ENCODE results near the gene NTHL1. TPM values are rescaled to one million over a fixed set of nuclear protein-coding genes. Genes with fewer than 3 reads are reported as not detected.

Gene NTHL1
- total RNA-seq = 1 to 10 TPM; 6.7 to 6.8 TPM
- 5.1 to 10.7 reads per million in 2 donors for total RNA-seq

DNA sequence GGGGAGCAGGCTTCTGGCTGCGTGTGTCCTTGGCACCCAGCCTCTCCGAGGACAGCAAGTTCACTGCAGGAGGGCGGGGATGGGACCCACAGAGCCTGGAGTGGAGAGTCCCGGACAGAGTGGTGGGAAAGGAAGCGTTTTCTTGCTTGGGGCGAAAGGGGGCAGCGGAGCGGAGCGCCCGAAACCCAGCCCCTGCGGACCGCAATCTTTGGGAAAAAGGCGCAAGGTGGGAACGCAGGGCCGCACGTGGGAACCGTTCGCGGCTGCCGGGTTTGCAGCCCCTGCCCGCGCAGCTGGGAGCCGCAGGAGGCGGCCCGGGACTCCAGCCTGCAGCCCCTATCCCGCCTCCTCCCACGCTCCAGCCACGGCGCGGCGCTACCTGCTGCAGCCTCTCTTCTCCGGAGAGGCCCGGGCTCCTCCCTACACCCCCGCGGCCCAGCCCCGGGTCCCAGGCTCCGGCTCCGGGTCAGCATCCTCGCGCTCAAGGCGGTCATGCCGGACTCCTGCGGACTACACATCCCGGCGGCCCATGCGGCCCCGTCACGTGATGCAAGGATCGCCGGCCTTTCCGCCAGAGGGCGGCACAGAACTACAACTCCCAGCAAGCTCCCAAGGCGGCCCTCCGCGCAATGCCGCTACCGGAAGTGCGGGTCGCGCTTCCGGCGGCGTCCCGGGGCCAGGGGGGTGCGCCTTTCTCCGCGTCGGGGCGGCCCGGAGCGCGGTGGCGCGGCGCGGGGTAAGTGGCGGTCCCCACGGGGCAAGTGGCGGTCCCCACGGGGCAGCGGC lies at the start of gene NTHL1, which contains the start of gene TSC2:
NTHL1 (minus strand) TSS at position 505 of the 786 bp plus-strand sequence; CDS start at position 494, 11 bp downstream.
TSC2 (plus strand) TSS at position 656 of the 786 bp plus-strand sequence. CDS start 631 bp downstream, outside the sequence.
- H3K9me3 ChIP-seq (ENCODE audit: control insufficient read depth, low read length, poor library complexity, severe bottlenecking) = no peaks in the 10 kb centered on the region
- Mint-ChIP-seq H3K27me3 (no peaks in the 10 kb centered on the region), H3K4me3 (peak within 1 kb of the TSS; percentile 92), H3K27ac (peak within 1 kb of the TSS; percentile 69), H3K4me1 (peaks cover 10% of the 10 kb centered on the region), H3K36me3 (ENCODE audit: low read depth) (no peaks in the 10 kb centered on the region)
- ATAC-seq (peak; percentile 96), DNase-seq (peak; percentile 84 to 88 (median 87))

DNA sequence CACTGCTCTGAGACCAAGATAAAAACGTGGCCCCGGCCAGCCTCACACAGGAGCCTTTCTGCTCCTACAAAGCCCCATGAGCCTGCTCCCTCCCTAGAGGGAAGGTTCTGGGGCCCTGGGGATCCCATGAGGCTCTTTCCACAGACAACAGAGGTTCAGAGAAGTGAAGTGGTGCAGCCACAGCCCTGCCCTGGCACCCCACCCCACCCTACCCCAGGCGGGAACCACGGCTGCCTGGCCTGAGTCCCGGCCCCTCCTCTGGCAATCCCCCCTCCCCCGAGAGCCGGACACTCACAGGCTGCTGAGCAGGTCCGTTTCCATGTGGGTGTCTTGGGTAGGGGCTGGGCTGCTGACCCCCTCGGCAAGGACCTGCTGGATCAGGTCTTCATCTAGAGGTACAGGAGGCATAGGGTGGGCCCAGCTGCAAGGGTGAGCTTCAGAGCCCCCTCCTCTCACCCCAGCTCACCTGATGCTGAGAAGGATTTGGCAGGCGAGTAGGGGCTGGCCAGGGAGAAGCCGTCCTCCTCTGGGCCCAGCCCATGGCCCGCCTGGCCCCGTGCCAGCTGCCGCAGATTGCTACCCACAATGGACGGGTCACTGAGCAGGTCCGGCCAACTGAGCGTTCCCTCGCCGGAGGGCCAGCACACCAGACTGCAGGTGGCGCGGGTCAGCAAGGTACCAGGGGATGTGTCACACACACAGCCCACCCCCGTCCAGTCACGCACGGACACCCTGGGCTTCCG lies 49.4 kb upstream of the NTHL1 start:
- ATAC-seq (no peak), DNase-seq (no peak)
- no peaks in the 10 kb centered on the region for H3K27me3 Mint-ChIP-seq
- no peaks in the 10 kb centered on the region for H3K4me1 Mint-ChIP-seq
- H3K27ac Mint-ChIP-seq = peak overlapping the region; percentile 47
- H3K4me3 Mint-ChIP-seq = no peak overlapping the region
- no peaks in the 10 kb centered on the region for H3K9me3 ChIP-seq (ENCODE audit: control insufficient read depth, low read length, poor library complexity, severe bottlenecking)
- no peaks in the 10 kb centered on the region for H3K36me3 Mint-ChIP-seq (ENCODE audit: low read depth)

DNA sequence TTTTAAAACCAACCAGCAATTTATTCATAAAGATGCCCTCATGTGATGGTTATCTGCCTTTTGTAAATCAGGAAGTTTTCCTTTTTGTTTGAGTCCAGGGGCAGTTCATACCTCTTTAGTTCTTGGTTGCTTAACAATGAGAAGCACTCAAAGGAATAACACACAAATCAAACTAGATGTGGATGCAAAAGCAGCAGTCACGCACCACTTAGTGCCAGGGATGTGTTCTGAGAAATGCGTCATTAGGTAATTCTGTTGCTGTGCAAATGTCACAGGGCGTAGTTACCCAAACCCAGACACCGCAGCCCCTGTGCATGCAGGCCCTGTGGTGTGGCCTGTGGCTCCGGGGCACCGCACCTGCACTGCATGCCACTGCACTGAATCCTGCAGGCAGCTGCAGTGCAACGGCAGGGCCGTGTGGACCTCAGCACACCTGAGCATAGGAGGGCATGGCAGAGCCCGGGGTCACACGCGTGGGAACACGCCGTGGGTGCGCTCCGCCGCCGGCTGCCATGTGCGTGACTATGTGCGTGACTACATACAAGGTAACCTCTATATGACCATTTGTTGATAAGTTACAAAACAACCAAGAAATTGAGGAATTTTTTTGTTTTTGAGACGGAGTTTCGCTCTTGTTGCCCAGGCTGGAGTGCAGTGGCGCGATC lies 48.4 kb upstream of the NTHL1 start:
- no peaks in the 10 kb centered on the region for H3K4me1 Mint-ChIP-seq
- H3K4me3 Mint-ChIP-seq = no peak overlapping the region
- H3K36me3 Mint-ChIP-seq (ENCODE audit: low read depth) = no peaks in the 10 kb centered on the region
- peak overlapping the region; percentile 47 for H3K27ac Mint-ChIP-seq
- ATAC-seq (no peak), DNase-seq (no peak)
- no peaks in the 10 kb centered on the region for H3K27me3 Mint-ChIP-seq
- no peaks in the 10 kb centered on the region for H3K9me3 ChIP-seq (ENCODE audit: control insufficient read depth, low read length, poor library complexity, severe bottlenecking)

DNA sequence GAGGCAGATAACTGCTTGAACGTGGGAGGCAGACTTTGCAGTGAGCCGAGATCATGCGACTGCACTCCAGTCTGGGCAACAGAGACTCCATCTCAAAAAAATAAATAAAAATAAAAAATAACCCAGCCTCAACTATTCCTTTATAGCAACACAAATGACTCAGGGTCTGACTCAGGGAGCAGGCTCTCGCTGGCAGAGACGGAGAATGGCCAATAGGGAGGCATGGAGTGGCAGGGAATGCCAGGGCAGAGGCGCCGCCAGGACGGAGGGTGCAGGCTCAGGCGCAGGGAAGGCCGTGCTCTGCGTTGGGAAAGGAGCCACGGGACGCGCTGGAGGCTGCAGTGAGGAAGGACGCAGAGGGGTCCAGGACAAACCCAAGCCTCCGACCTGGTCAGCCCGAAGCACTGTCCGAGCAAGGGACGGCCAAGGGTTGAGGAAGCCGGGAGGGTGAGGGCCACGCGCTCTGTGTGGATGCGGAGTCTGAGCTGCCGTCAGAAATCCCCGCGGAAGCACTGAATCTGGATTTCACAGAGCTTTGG lies 47.8 kb upstream of the NTHL1 start:
- Mint-ChIP-seq H3K36me3 (ENCODE audit: low read depth) (no peaks in the 10 kb centered on the region), H3K27me3 (no peaks in the 10 kb centered on the region), H3K4me3 (no peak overlapping the region), H3K4me1 (no peaks in the 10 kb centered on the region), H3K27ac (no peak overlapping the region)
- no peaks in the 10 kb centered on the region for H3K9me3 ChIP-seq (ENCODE audit: control insufficient read depth, low read length, poor library complexity, severe bottlenecking)
- no peak for ATAC-seq
- DNase-seq = no peak

DNA sequence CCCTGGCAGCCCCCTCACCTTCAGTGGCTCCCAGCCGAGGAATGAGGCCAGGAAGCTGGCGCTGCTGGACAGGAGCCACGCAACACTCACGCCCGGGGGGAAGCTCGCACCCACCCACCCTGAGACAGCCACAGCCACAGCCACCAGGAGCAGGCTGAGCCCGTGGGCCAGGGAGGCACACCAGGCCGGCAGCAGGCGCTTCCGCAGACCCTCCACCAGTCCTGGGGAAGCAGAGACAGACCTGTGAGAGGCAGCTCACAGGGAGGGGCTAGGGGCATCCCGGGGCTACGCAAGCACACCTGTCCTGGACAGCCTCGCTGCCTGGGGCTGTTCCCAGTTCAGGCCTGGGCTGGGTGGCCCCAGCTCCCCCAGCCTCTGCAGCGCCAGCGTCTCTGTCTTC lies 46.2 kb upstream of the NTHL1 start:
- Mint-ChIP-seq H3K27me3 (no peaks in the 10 kb centered on the region), H3K4me1 (no peaks in the 10 kb centered on the region), H3K27ac (no peak overlapping the region), H3K36me3 (ENCODE audit: low read depth) (no peaks in the 10 kb centered on the region), H3K4me3 (no peak overlapping the region)
- DNase-seq (no peak), ATAC-seq (no peak)
- H3K9me3 ChIP-seq (ENCODE audit: control insufficient read depth, low read length, poor library complexity, severe bottlenecking) = no peaks in the 10 kb centered on the region

DNA sequence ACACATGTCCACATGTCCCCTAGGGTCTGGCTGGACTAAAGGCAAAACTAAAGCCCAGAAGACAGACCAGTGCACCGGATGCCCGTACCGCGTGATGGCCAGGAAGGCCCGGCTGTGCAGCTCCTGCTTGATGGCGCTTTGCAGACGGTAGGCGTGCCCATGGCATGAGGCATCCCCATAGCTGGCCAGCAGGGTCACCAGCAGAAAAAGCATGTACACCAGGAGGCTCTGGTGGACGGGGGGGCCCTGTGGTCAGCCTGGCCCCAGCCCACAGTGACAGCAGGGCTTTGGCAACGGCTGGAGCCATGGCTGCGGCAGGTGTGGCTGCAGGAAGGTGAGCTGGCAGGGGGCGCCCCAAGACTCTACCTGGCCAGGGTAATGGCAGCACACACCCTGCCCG lies 45.2 kb upstream of the NTHL1 start:
- ATAC-seq = no peak
- no peaks in the 10 kb centered on the region for H3K9me3 ChIP-seq (ENCODE audit: control insufficient read depth, low read length, poor library complexity, severe bottlenecking)
- no peak overlapping the region for H3K27ac Mint-ChIP-seq
- DNase-seq = no peak
- H3K4me3 Mint-ChIP-seq = no peak overlapping the region
- no peaks in the 10 kb centered on the region for H3K36me3 Mint-ChIP-seq (ENCODE audit: low read depth)
- no peaks in the 10 kb centered on the region for H3K27me3 Mint-ChIP-seq
- H3K4me1 Mint-ChIP-seq = no peaks in the 10 kb centered on the region

DNA sequence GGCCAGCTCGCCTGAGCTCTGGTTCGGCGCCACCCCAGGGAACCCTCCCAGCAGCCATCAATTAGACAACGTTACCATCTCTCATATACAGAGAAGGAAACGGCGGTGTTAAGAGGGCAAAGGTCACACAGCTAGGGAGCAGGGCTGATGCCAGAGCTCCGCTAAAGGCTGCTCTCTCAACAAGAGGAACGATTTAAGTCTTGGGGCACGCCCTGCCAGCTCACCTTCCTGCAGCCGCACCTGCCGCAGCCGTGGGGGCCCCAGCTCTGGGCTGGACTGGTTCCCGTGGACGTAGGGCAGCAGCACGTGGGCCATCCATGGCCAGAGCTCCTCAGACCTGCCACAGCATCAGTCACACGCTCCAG lies 44.6 kb upstream of the NTHL1 start:
- H3K36me3 Mint-ChIP-seq (ENCODE audit: low read depth) = no peaks in the 10 kb centered on the region
- ATAC-seq (no peak), DNase-seq (no peak)
- H3K4me3 Mint-ChIP-seq = no peak overlapping the region
- no peaks in the 10 kb centered on the region for H3K9me3 ChIP-seq (ENCODE audit: control insufficient read depth, low read length, poor library complexity, severe bottlenecking)
- no peak overlapping the region for H3K27ac Mint-ChIP-seq
- H3K4me1 Mint-ChIP-seq = no peaks in the 10 kb centered on the region
- H3K27me3 Mint-ChIP-seq = no peaks in the 10 kb centered on the region

DNA sequence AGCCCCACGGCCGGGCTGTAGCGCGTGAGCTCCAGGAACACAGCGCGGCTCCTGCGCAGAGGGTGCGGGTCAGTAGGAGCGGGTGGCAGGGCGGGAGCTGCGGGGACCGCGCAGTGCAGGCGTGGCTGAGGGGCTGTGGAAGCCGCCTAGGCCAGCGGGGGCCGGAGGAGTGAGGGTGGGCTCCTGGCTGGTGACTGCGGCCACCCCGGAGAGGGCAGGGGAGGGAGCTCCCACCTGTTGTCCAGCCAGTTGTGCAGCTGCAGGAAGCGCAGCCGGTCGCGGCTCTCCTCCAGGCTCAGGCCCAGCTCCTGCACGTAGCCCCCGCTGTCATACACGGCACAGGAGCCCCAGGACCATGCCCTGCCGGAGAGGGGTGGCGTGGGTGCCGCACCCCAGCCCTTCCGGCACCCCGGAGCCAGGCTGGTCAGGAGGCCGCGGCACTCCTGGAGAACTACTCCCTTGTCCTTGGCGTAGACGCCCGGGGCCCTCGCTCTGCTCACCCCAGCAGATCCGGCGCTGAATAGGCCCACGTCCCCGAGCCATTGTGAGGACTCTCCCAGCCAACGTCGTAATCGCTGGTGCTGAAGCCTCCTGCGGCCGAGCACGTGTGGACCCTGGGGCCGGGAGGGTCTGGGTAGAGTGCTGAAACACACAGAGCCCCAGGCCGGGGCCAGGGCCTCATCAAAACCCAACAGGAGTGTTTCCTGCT lies 44.1 kb upstream of the NTHL1 start:
- H3K9me3 ChIP-seq (ENCODE audit: control insufficient read depth, low read length, poor library complexity, severe bottlenecking) = no peaks in the 10 kb centered on the region
- Mint-ChIP-seq H3K4me3 (no peak overlapping the region), H3K27me3 (no peaks in the 10 kb centered on the region), H3K4me1 (no peaks in the 10 kb centered on the region), H3K36me3 (ENCODE audit: low read depth) (no peaks in the 10 kb centered on the region), H3K27ac (no peak overlapping the region)
- no peak for DNase-seq
- no peak for ATAC-seq

DNA sequence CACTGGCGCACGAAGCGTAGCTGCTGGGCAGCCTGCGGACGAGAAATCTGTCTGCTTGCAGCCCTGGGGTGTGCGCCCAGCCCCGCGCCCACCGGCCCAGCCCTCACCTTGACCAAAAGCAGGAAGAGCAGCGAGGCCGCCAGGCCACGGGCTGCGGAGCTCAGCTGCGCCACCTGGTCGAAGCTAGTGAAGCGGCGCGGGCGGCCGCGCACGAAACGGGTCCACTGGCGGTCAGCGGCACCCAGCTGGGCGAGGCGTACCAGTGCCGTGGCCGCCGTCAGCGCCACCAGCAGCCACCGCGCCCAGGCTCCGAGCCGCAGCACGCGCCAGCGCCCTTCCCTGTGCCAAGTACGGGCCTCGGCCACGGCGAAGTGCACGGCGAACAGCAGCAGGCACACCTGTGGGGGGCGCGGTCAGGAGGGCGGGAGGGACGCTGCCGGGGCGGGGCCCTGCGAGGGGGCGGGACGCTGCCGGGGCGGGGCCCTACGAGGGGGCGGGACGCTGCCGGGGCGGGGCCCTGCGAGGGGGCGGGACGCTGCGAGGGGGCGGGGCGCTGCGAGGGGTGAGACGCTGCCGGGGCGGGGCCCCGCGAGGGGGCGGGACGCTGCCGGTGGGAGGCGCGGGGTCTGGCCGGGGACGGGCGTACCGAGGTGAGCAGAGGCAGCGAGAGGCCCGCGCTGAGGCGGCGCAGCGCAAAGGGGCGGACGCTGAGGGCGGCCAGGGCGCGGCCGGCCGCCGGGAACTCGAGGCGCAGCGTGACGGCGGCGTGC lies 43.3 kb upstream of the NTHL1 start:
- H3K36me3 Mint-ChIP-seq (ENCODE audit: low read depth) = no peaks in the 10 kb centered on the region
- no peak overlapping the region for H3K27ac Mint-ChIP-seq
- H3K4me3 Mint-ChIP-seq = no peak overlapping the region
- H3K4me1 Mint-ChIP-seq = no peaks in the 10 kb centered on the region
- ATAC-seq = peak; percentile 69
- DNase-seq = peak; percentile 20 to 63 (median 26)
- H3K9me3 ChIP-seq (ENCODE audit: control insufficient read depth, low read length, poor library complexity, severe bottlenecking) = no peaks in the 10 kb centered on the region
- H3K27me3 Mint-ChIP-seq = no peaks in the 10 kb centered on the region

DNA sequence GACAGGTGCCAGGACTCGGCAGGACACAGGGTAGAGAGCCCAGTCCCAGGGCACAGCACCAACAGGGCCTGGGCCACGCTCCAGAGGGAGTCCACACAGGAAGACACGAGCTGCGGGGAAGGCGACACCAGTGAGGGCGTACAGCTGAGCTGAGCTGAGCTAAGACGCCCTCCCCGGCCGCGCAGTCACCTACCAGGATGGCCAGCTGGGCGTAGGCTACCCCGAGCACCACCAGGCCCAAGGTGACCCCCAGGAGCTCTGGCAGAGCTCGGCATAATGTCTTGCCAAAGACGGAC lies 42.8 kb upstream of the NTHL1 start:
- no peaks in the 10 kb centered on the region for H3K9me3 ChIP-seq (ENCODE audit: control insufficient read depth, low read length, poor library complexity, severe bottlenecking)
- ATAC-seq (no peak), DNase-seq (no peak)
- no peaks in the 10 kb centered on the region for H3K4me1 Mint-ChIP-seq
- H3K4me3 Mint-ChIP-seq = no peak overlapping the region
- no peak overlapping the region for H3K27ac Mint-ChIP-seq
- no peaks in the 10 kb centered on the region for H3K27me3 Mint-ChIP-seq
- H3K36me3 Mint-ChIP-seq (ENCODE audit: low read depth) = no peaks in the 10 kb centered on the region

DNA sequence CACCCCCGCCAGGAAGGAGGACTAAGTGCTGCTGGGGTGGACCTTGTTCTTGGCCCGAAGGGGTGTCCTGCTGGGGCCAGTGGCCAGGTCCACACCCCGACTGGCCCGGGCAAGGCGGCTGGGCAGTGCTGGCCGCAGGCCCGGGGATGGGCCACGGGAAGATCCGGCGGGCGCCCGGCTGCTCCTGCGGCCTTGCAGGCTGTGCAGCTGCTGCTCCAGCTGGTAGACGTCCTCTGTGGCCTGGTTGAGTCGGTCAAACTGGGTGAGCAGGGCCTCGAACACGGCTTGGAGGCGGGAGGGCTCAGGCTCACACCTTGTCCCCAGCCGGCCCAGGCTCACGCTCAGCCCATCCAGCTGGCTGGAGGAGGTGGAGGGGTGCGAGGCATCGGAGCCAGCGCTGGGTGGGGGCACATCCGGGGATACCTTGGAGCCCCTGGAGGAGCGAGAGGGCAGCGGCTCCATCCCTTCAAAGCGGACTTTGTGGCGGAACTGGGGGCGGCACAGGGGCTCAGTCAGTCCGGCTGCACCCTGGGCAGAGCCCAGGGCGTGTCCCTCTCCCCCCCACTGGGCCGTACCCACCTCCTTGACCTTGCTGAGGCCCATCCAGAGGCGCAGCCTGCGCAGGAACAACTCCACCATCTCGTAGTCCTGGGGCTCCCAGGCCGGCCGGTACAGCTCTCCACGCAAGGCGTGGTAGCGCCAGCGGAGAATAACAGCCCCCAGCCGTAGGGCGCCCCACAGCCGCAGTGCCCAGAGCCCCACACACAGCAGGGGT lies 42.3 kb upstream of the NTHL1 start:
- no peaks in the 10 kb centered on the region for H3K4me1 Mint-ChIP-seq
- DNase-seq (no peak), ATAC-seq (no peak)
- no peaks in the 10 kb centered on the region for H3K27me3 Mint-ChIP-seq
- H3K4me3 Mint-ChIP-seq = no peak overlapping the region
- H3K27ac Mint-ChIP-seq = no peak overlapping the region
- H3K9me3 ChIP-seq (ENCODE audit: control insufficient read depth, low read length, poor library complexity, severe bottlenecking) = no peaks in the 10 kb centered on the region
- no peaks in the 10 kb centered on the region for H3K36me3 Mint-ChIP-seq (ENCODE audit: low read depth)
